IPS-18c (cell line): Measurements from ENCODE around the gene FAM3A.

Experiments
- H3K4me3 ChIP-seq: 2 replicates; pipeline ENCODE4 v1.7.0; 2013; ENCODE audit warnings: low read depth, mild to moderate bottlenecking, low read length, moderate library complexity; ENCODE audit not compliant: insufficient read depth
- H3K9me3 ChIP-seq: one replicate; pipeline ENCODE4 v1.6.1; 2013; ENCODE audit warnings: mild to moderate bottlenecking, low read length, moderate library complexity; ENCODE audit not compliant: control insufficient read depth, insufficient read depth

The FAM3A gene

GRCh38 chrX:154488336-154489075 lies 27.5 kb downstream of the FAM3A start:
- 0 out of 2 replicates have a peak overlapping the region, but pooled peaks have one; percentile 15 for H3K4me3 ChIP-seq
- H3K9me3 ChIP-seq = peaks cover 13% of the 10 kb centered on the region

DNA sequence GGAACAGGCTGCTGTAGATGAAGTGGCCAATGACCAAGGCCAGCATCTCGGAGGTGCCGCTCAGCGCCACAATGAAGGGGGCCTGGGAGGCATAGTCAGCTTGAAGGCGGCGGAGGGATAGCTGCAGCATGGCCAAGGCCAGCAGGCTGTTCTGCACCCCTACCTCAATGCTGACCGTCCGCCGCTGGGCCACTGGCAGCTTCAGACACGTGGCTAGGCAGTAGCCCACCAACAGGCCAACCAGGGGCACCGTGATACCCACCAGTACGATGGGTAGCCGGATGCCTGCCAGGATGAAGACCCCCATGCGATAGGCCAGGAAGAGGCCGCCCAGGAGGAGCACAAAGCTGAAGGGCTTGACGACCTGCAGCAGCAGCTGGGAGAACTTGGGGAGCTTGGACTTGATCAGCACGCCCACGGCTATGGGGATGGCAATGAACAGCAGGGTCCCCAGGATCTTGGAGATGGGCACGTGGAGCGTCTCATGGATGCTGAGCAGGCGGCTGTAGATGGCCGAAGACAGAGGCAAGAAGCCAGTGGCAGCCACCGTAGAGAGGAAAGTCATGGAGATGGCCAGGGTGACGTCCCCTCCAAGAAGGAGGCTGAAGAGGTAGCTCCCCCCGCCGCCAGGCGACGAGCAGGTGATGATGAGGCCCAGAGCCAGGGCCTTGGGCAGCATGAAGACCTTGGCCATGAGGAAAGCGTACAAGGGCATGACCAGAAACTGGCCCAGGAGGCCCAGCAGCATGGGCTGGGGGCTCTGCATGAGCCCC lies 28.3 kb downstream of the FAM3A start:
- peaks cover 13% of the 10 kb centered on the region for H3K9me3 ChIP-seq
- no peak overlapping the region; the same call in 1 of the 2 replicates for H3K4me3 ChIP-seq

DNA sequence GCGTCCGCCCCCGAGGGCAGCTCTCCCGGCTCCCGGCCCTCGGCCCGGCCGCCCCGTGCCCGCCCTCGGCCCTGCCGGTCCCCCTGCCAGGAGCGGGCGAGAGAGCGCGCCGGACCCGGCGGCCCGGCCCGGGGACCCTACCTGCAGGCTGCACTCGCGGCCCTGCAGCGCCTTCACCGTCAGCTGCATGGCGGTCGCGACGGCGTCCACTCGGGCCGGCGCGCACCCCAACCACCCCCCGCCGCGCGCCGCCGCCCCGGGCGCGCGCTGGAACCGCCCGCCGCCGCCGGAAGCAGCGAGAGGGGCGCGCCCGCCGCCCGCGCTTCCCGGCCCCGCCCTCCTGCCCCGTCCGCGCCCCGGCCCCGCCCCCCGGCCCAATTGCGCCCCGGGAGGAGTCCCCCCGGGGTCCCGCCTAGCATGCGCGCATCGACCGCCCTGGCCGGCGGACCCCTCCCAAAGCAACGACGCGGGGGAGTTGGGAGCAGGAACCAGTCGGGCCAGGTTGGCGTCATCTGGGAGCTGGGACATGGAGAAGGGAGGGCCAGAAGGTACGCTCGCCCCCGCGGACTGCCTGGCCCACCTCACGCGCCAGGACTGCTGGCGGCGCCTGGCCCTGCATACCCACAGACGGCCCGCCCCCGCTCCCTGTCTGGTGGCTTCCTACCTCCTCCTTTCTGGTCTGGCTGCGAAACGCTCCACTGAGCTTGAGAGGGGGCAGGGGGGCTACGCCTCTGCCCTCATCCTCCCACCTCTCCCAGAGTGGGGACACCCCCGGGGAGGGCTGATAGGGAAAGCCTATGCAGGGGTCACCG lies 29.4 kb downstream of the FAM3A start, which contains the start of gene UBL4A:
Gene UBL4A (minus strand): TSS at position 220 of the 812 bp plus-strand sequence. CDS start 31 bp downstream, at position 189.
- Histone ChIP-seq H3K9me3 (peaks cover 18% of the 10 kb centered on the region), H3K4me3 (peak within 1 kb of the TSS; percentile 44)

GRCh38 chrX:154486052-154486395 lies 30.0 kb downstream of the FAM3A start:
- peaks cover 18% of the 10 kb centered on the region for H3K9me3 ChIP-seq
- peak overlapping the region; percentile 44 for H3K4me3 ChIP-seq

GRCh38 chrX:154485150-154486051 lies 30.6 kb downstream of the FAM3A start:
- H3K9me3 ChIP-seq = peaks cover 16% of the 10 kb centered on the region
- peak overlapping the region; percentile 44 for H3K4me3 ChIP-seq

- H3K9me3 ChIP-seq = peaks cover 16% of the 10 kb centered on the region
- H3K4me3 ChIP-seq = no peak overlapping the region; the same call in 1 of the 2 replicates
These were observed 31.5 kb downstream of the FAM3A start for GRCh38 chrX:154484255-154485149.

- H3K4me3 ChIP-seq = no peak overlapping the region
These were observed 32.7 kb downstream of the FAM3A start for GRCh38 chrX:154483325-154483724.

GRCh38 chrX:154482786-154483185 lies 33.2 kb downstream of the FAM3A start:
- H3K4me3 ChIP-seq = no peak overlapping the region
- peaks cover 16% of the 10 kb centered on the region for H3K9me3 ChIP-seq

More at GRCh38 chrX:154483325-154483724, 32.7 kb downstream of the FAM3A start:
- peaks cover 18% of the 10 kb centered on the region for H3K9me3 ChIP-seq

GRCh38 chrX:154481911-154482601 lies 34.0 kb downstream of the FAM3A start:
- Histone ChIP-seq H3K4me3 (no peak overlapping the region), H3K9me3 (peaks cover 14% of the 10 kb centered on the region)

- Histone ChIP-seq H3K9me3 (peaks cover 13% of the 10 kb centered on the region), H3K4me3 (no peak overlapping the region)
These were observed 34.8 kb downstream of the FAM3A start for GRCh38 chrX:154481195-154481594.

DNA sequence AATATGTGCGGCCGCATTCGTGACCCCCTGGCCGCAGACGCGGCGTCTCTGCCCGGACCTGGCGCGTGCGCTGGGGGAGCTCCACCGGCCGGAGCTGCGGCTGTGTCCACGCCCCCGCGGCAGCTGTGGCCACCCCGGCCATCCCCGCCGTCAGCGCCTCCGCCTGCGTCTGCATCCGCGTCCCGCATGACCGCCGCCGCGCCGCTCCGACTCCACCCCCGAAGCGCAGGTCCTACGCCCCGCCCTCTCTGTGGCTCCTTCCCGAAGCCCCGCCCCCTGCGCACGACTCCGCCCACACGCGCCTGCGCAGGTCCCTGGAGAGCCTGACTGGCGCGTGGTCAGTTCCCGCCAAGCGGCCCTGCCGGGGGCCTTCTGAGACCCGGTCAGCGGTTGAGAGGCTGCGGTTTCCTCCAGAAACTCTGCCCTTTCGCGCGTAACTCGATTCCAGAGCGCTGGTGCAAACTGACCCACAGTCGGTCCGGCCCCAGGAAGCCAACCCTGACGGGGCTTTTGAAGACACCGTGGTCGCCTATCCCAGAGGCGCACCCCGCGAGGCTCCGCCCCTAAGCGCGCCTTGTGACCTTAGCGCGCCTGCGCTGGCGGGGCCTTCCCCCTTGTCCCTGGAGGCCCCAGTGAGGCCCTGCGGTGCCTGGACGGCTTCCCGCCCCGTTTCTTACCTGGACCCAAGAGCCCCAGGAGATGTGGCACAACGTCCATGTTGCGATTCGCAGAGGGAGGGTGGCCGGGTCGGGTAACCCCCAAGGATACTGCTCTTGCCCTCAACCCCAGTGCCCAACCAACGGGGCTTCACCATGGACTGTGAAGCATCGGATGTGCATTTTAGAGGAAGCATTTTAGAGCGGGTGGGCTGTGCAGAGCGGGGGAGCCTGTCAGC lies 37.1 kb downstream of the FAM3A start, which contains the start of gene LAGE3:
Gene LAGE3 (minus strand): TSS at position 554 of the 895 bp plus-strand sequence. CDS start 366 bp downstream, at position 188.
- Histone ChIP-seq H3K9me3 (peaks cover 9% of the 10 kb centered on the region), H3K4me3 (peak within 1 kb of the TSS; percentile 49)

DNA sequence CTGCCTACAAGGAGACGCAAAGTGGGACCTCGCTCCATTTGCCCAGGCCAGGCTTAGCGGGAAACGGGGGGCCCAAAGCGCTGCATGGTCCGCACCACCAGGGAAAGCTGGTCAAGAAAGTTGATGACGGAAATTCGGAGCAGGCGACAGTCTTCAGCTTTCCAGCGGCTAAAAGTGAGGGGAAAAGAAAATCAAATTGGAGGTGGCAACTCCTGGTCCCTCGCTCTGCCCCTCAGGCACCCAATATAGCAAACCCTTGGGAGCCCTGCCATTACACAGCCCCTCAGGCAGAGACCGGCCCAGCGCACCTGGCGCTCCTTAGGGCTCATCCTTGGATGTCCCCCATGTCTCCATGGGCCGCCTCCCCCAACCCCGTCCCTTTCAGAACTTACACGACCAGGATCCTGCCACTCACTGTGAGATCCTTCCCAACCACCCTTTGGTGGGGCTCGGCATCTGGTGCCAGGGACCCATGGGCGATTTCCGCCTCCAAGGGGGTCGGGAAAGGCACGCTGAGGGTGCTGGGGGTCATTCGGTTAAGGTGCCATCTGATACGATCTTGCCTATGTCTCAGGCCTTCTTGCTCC lies 38.0 kb downstream of the FAM3A start:
- Histone ChIP-seq H3K4me3 (peak overlapping the region; percentile 49), H3K9me3 (peaks cover 15% of the 10 kb centered on the region)

GRCh38 chrX:154476821-154477220 lies 39.2 kb downstream of the FAM3A start:
- Histone ChIP-seq H3K9me3 (peaks cover 15% of the 10 kb centered on the region), H3K4me3 (no peak overlapping the region)

DNA sequence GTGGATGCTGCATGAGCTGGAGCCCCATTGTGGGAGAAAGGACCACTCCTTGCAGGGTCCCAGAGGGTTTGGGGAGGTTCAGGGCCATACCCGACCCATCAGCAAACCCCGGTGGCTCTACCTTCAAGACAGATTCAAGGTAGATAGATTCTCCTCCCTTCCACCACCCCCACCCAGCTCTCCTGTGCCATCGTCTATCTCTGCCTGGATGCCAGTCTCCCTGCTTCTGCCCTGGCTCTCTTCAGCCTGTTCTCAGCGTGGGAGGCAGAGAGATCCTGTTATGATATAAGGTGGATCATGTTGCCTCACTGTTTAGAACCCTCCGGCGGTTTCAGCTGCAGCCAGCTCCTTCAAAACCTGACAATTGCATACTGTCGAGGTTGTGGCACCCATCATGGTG lies 42.3 kb downstream of the FAM3A start:
- Histone ChIP-seq H3K9me3 (peaks cover 12% of the 10 kb centered on the region), H3K4me3 (no peak overlapping the region)
